Loucy (cell line): ENCODE measurements around the gene PTPRA.

ENCODE experiments used
- H2AFZ ChIP-seq: fragments of 200-600 bp; sonication (generic); 2 replicates; pipeline ENCODE4 v1.6.0; 2016; ENCODE audit warnings: antibody characterized with exemption, mild to moderate bottlenecking, low read length, moderate library complexity
- H3F3A ChIP-seq: fragments of 200-600 bp; 2 replicates; pipeline ENCODE4 v1.6.0; 2016; ENCODE audit warnings: antibody characterized with exemption, low read depth, mild to moderate bottlenecking
- H3K27me3 ChIP-seq: fragments of 200-600 bp; sonication (generic); 2 replicates; pipeline ENCODE4 v1.6.1; 2014; ENCODE audit warnings: low read length, mild to moderate bottlenecking; ENCODE audit not compliant: insufficient read depth, poor library complexity, severe bottlenecking
- H3K36me3 ChIP-seq: fragments of 200-600 bp; sonication (generic); 2 replicates; pipeline ENCODE4 v1.6.1; 2016; ENCODE audit warnings: low read length; ENCODE audit not compliant: insufficient read depth
- H3K4me1 ChIP-seq: fragments of 200-600 bp; sonication (generic); 2 replicates; pipeline ENCODE4 v1.5.1; 2014; ENCODE audit warnings: low read length, mild to moderate bottlenecking; ENCODE audit not compliant: insufficient read depth, poor library complexity, severe bottlenecking
- H3K4me2 ChIP-seq: fragments of 200-600 bp; sonication (generic); 2 replicates; pipeline ENCODE4 v1.6.0; 2014; ENCODE audit warnings: antibody characterized with exemption, low read length, low read depth, mild to moderate bottlenecking; ENCODE audit not compliant: poor library complexity, severe bottlenecking
- H3K4me3 ChIP-seq: fragments of 200-600 bp; sonication (generic); 2 replicates; pipeline ENCODE4 v1.5.1; 2014; ENCODE audit warnings: low read length, mild to moderate bottlenecking, mixed read lengths; ENCODE audit not compliant: poor library complexity, severe bottlenecking
- H3K79me2 ChIP-seq: fragments of 200-600 bp; sonication (generic); 2 replicates; pipeline ENCODE4 v1.6.1; 2014; ENCODE audit warnings: low read length; ENCODE audit not compliant: insufficient read depth
- H3K9ac ChIP-seq: fragments of 200-600 bp; sonication (generic); 2 replicates; pipeline ENCODE4 v1.6.0; 2014; ENCODE audit warnings: mild to moderate bottlenecking, low read depth, low read length, moderate library complexity; ENCODE audit not compliant: poor library complexity, severe bottlenecking
- H3K9me2 ChIP-seq: fragments of 200-600 bp; sonication (generic); replicated peaks from 2 replicates; pipeline ENCODE4 v1.6.1; 2016; ENCODE audit warnings: low read depth, low read length, mixed read lengths
- H3K9me3 ChIP-seq: fragments of 200-600 bp; sonication (generic); 2 replicates; pipeline ENCODE4 v1.6.1; 2014; ENCODE audit warnings: mild to moderate bottlenecking, antibody characterized with exemption, low read length, low read depth; ENCODE audit not compliant: insufficient read depth
- H4K20me1 ChIP-seq: fragments of 200-600 bp; sonication (generic); 2 replicates; pipeline ENCODE4 v1.6.0; 2014; ENCODE audit warnings: antibody characterized with exemption, low read length, mild to moderate bottlenecking; ENCODE audit not compliant: insufficient read depth, poor library complexity, severe bottlenecking
- CTCF ChIP-seq: fragments of 200-600 bp; sonication (generic); conservative IDR thresholded peaks from 2 replicates; pipeline ENCODE4 v1.5.1; 2014; ENCODE audit warnings: mild to moderate bottlenecking, antibody characterized with exemption, low read length
- EZH2phosphoT487 ChIP-seq: fragments of 200-600 bp; IDR thresholded peaks from 2 replicates; pipeline ENCODE4 v1.6.1; 2018; ENCODE audit warnings: antibody characterized with exemption, mild to moderate bottlenecking, moderate library complexity, borderline replicate concordance

The PTPRA gene

GRCh38 chr20:3037654-3038053 lies 164.4 kb downstream of the PTPRA start:
- H3F3A ChIP-seq: no peaks in the 10 kb centered on the region
- no peak overlapping the region for H3K9ac ChIP-seq
- TF ChIP-seq EZH2phosphoT487 (no peak), CTCF (no peak)
- no peaks in the 10 kb centered on the region for H4K20me1 ChIP-seq
- no peak overlapping the region for H2AFZ ChIP-seq
- no peaks in the 10 kb centered on the region for H3K27me3 ChIP-seq
- H3K9me2 ChIP-seq: no peaks in the 10 kb centered on the region
- no peaks in the 10 kb centered on the region for H3K79me2 ChIP-seq
- no peaks in the 10 kb centered on the region for H3K4me1 ChIP-seq
- H3K36me3 ChIP-seq: peaks cover 54% of the 10 kb centered on the region; the same call in 1 of the 2 replicates
- no peak overlapping the region for H3K4me3 ChIP-seq
- no peaks in the 10 kb centered on the region for H3K9me3 ChIP-seq
- no peak overlapping the region for H3K4me2 ChIP-seq

- TF ChIP-seq CTCF (no peak), EZH2phosphoT487 (no peak)
- Histone ChIP-seq H2AFZ (no peak overlapping the region), H3K4me1 (no peaks in the 10 kb centered on the region), H3K27me3 (no peaks in the 10 kb centered on the region), H3K4me2 (no peak overlapping the region), H3K9me3 (no peaks in the 10 kb centered on the region), H3K79me2 (no peaks in the 10 kb centered on the region), H3F3A (no peaks in the 10 kb centered on the region), H3K9me2 (no peaks in the 10 kb centered on the region), H3K36me3 (peaks cover 54% of the 10 kb centered on the region; the same call in 1 of the 2 replicates), H3K9ac (no peak overlapping the region), H4K20me1 (no peaks in the 10 kb centered on the region), H3K4me3 (no peak overlapping the region)
Measured at GRCh38 chr20:3038454-3038853, 165.2 kb downstream of the PTPRA start.

- Histone ChIP-seq H2AFZ (no peak overlapping the region), H3K4me1 (no peaks in the 10 kb centered on the region), H3K9me3 (no peaks in the 10 kb centered on the region), H3K4me3 (no peak overlapping the region), H3K4me2 (no peak overlapping the region), H4K20me1 (no peaks in the 10 kb centered on the region), H3K36me3 (peaks cover 50% of the 10 kb centered on the region; the same call in 1 of the 2 replicates), H3F3A (no peaks in the 10 kb centered on the region), H3K9ac (no peak overlapping the region), H3K9me2 (no peaks in the 10 kb centered on the region), H3K79me2 (no peaks in the 10 kb centered on the region), H3K27me3 (no peaks in the 10 kb centered on the region)
- TF ChIP-seq EZH2phosphoT487 (no peak), CTCF (no peak)
Measured at GRCh38 chr20:3039426-3039825, 166.1 kb downstream of the PTPRA start.
